GM23338 (cell line): ENCODE data around the gene LCE1A. TPM values are rescaled to one million over a fixed set of nuclear protein-coding genes. Genes with fewer than 3 reads are reported as not detected.

Experiments
- ATAC-seq: fragments of 200-7000 bp; cut with Tn5 transposase; 3 replicates; pipeline ENCODE4 v1.9.1; 2020
- DNase-seq: peaks from one replicate; pipeline ENCODE4 v3.0.0-alpha.2; 2015; ENCODE audit warnings: low spot score
- H2AFZ ChIP-seq: fragments of 200-600 bp; sonication (generic); 2 replicates; pipeline ENCODE4 v1.8.0; 2016; ENCODE audit warnings: antibody characterized with exemption, mild to moderate bottlenecking, moderate library complexity
- H3F3A ChIP-seq: fragments of 200-600 bp; sonication (generic); replicated peaks from 2 replicates; pipeline ENCODE4 v1.8.0; 2017; ENCODE audit warnings: antibody characterized with exemption, mixed run types, low read depth
- H3K27ac ChIP-seq: fragments of 200-600 bp; sonication (generic); 2 replicates; pipeline ENCODE4 v1.6.1; 2016; ENCODE audit warnings: low read depth
- H3K27me3 ChIP-seq: fragments of 200-600 bp; sonication (generic); 2 replicates; pipeline ENCODE4 v1.8.0; 2016; ENCODE audit warnings: mild to moderate bottlenecking, mixed run types, moderate library complexity; ENCODE audit not compliant: insufficient read depth
- H3K36me3 ChIP-seq: fragments of 200-600 bp; sonication (generic); 2 replicates; pipeline ENCODE4 v1.8.0; 2016; ENCODE audit warnings: mild to moderate bottlenecking; ENCODE audit not compliant: insufficient read depth
- H3K4me1 ChIP-seq: fragments of 200-600 bp; sonication (generic); 2 replicates; pipeline ENCODE4 v1.8.0; 2016; ENCODE audit warnings: mild to moderate bottlenecking, moderate library complexity; ENCODE audit not compliant: insufficient read depth
- H3K4me2 ChIP-seq: fragments of 200-600 bp; sonication (generic); 2 replicates; pipeline ENCODE4 v1.7.1; 2017; ENCODE audit warnings: mixed run types
- H3K4me3 ChIP-seq: fragments of 200-600 bp; sonication (generic); 2 replicates; pipeline ENCODE4 v1.6.1; 2016; ENCODE audit warnings: mixed run types
- H3K79me2 ChIP-seq: fragments of 200-600 bp; sonication (generic); replicated peaks from 2 replicates; pipeline ENCODE4 v1.8.0; 2017; ENCODE audit warnings: mild to moderate bottlenecking; ENCODE audit not compliant: insufficient read depth
- H3K9me2 ChIP-seq: fragments of 200-600 bp; sonication (generic); 2 replicates; pipeline ENCODE4 v1.8.0; 2017; ENCODE audit not compliant: insufficient read depth
- H4K20me1 ChIP-seq: fragments of 200-600 bp; sonication (generic); replicated peaks from 2 replicates; pipeline ENCODE4 v1.8.0; 2017; ENCODE audit warnings: mild to moderate bottlenecking; ENCODE audit not compliant: insufficient read depth
- H3K27ac Mint-ChIP-seq: 2 replicates; pipeline ENCODE4 v1.8.0; 2020; ENCODE audit warnings: inconsistent platforms, mild to moderate bottlenecking, moderate library complexity, mixed read lengths
- H3K27me3 Mint-ChIP-seq: 3 replicates; pipeline ENCODE4 v1.8.0; 2022; ENCODE audit warnings: low read depth, mild to moderate bottlenecking, moderate library complexity, mixed read lengths, inconsistent platforms; ENCODE audit not compliant: insufficient read depth, poor library complexity
- H3K36me3 Mint-ChIP-seq: 3 replicates; pipeline ENCODE4 v1.8.0; 2021; ENCODE audit warnings: low read depth, mild to moderate bottlenecking, inconsistent platforms, moderate library complexity, mixed read lengths
- H3K4me1 Mint-ChIP-seq: 3 replicates; pipeline ENCODE4 v1.8.0; 2020; ENCODE audit warnings: mild to moderate bottlenecking, inconsistent platforms, mixed read lengths
- H3K4me3 Mint-ChIP-seq: 3 replicates; pipeline ENCODE4 v1.8.0; 2021; ENCODE audit warnings: moderate library complexity, mild to moderate bottlenecking, inconsistent platforms, mixed read lengths
- H3K9me3 Mint-ChIP-seq: 3 replicates; pipeline ENCODE4 v1.8.0; 2020; ENCODE audit warnings: moderate library complexity, mild to moderate bottlenecking, inconsistent platforms, mixed read lengths
- CREB1 ChIP-seq: fragments of 250-450 bp; sonication (Bioruptor Pico); IDR thresholded peaks from 2 replicates; pipeline ENCODE4 v1.5.0; 2020; ENCODE audit warnings: low read depth, mild to moderate bottlenecking, moderate library complexity
- CTCF ChIP-seq, 2 experiments: fragments of 200-600 bp in 1 of 2; sonication (generic) in 1 of 2; conservative IDR thresholded peaks; 2 replicates each; pipeline versions ENCODE4 v1.5.1 to v1.6.1; 2016 to 2017; ENCODE audit warnings: antibody characterized with exemption in 2 of 2, low read depth in 2 of 2, mild to moderate bottlenecking in 2 of 2, moderate library complexity in 1 of 2
- ETS1 ChIP-seq: IDR thresholded peaks from 2 replicates; pipeline ENCODE4 v1.6.1; 2016; ENCODE audit warnings: antibody characterized with exemption
- EZH2 ChIP-seq: fragments of 200-600 bp; sonication (generic); IDR thresholded peaks from one replicate; pipeline ENCODE4 v1.8.0; 2017; ENCODE audit warnings: antibody characterized with exemption, mild to moderate bottlenecking, low read depth; ENCODE audit not compliant: unreplicated experiment
- EZH2phosphoT487 ChIP-seq: fragments of 200-600 bp; sonication (generic); IDR thresholded peaks from one replicate; pipeline ENCODE4 v1.8.1; 2018; ENCODE audit warnings: antibody characterized with exemption; ENCODE audit not compliant: unreplicated experiment
- JUNB ChIP-seq: IDR thresholded peaks from one replicate; pipeline ENCODE4 v1.6.1; 2016; ENCODE audit warnings: antibody characterized with exemption; ENCODE audit not compliant: unreplicated experiment
- NANOG ChIP-seq: IDR thresholded peaks from 2 replicates; pipeline ENCODE4 v1.6.1; 2016; ENCODE audit warnings: antibody characterized with exemption, borderline replicate concordance
- POLR2AphosphoS5 ChIP-seq: IDR thresholded peaks from 2 replicates; pipeline ENCODE4 v1.6.1; 2016; ENCODE audit warnings: antibody characterized with exemption, low read depth
- REST ChIP-seq: IDR thresholded peaks from one replicate; pipeline ENCODE4 v1.6.1; 2018; ENCODE audit warnings: antibody characterized with exemption; ENCODE audit not compliant: unreplicated experiment
- STAT1 ChIP-seq: IDR thresholded peaks from one replicate; pipeline ENCODE4 v1.6.1; 2016; ENCODE audit warnings: antibody characterized with exemption; ENCODE audit not compliant: unreplicated experiment
- ZNF114 ChIP-seq: fragments of 250-450 bp; sonication (Bioruptor Pico); IDR thresholded peaks from 2 replicates; pipeline ENCODE4 v1.5.0; 2020; ENCODE audit warnings: mild to moderate bottlenecking, moderate library complexity
- ZNF331 ChIP-seq: fragments of 250-450 bp; sonication (Bioruptor Pico); IDR thresholded peaks from 2 replicates; pipeline ENCODE4 v1.5.0; 2020; ENCODE audit warnings: low read depth, mild to moderate bottlenecking, moderate library complexity
- ZNF462 ChIP-seq: fragments of 250-450 bp; sonication (Bioruptor Pico); IDR thresholded peaks from 2 replicates; pipeline ENCODE4 v1.5.0; 2020; ENCODE audit warnings: mild to moderate bottlenecking, moderate library complexity
- polyA plus RNA-seq: library from polyadenylated mRNA; unstranded; fragments of >200 nt; fragmentation: Nextera tagmentation; extraction: Ambion mirVana; gene quantifications from 2 replicates; pipeline ENCODE4 v1.2.1, GENCODE V29; 2016
- total RNA-seq: library from RNA; depleted of rRNA; stranded (reverse); fragments of >200 nt; shearing (Covaris generic); gene quantifications from 2 replicates; pipeline ENCODE4 v1.2.3, GENCODE V29; 2014

LCE1A gene
- total and polyA plus RNA-seq, 2 experiments from 2014 or later, result not detected

- Histone ChIP-seq H4K20me1 (no peaks in the 10 kb centered on the region), H3F3A (no peaks in the 10 kb centered on the region), H3K27me3 (no peaks in the 10 kb centered on the region), H3K4me3 (no peak overlapping the region), H3K4me1 (no peaks in the 10 kb centered on the region), H3K27ac (no peak overlapping the region), H2AFZ (no peak overlapping the region), H3K9me2 (peaks cover 16% of the 10 kb centered on the region), H3K36me3 (no peaks in the 10 kb centered on the region), H3K79me2 (no peaks in the 10 kb centered on the region), H3K4me2 (no peak overlapping the region)
- no peak for TF ChIP-seq EZH2
- no peak for TF ChIP-seq EZH2phosphoT487
- no peak for TF ChIP-seq POLR2AphosphoS5
- TF ChIP-seq NANOG, result no peak
- TF ChIP-seq ZNF331 (CRISPR knock-in tag), result no peak
- no peak for TF ChIP-seq ZNF462 (CRISPR knock-in tag)
- TF ChIP-seq CREB1, result no peak
- no peak for TF ChIP-seq REST
- TF ChIP-seq CTCF (conservative IDR thresholded peaks at IDR 0.05; ENCODE audit: low read depth in 2 of 2), result no peak
- no peak for TF ChIP-seq JUNB
- TF ChIP-seq ETS1, result no peak
- TF ChIP-seq ZNF114 (CRISPR knock-in tag), result no peak
- TF ChIP-seq STAT1, result no peak
- Mint-ChIP-seq H3K27ac (no peak overlapping the region), H3K9me3 (no peaks in the 10 kb centered on the region), H3K4me1 (peaks cover 3% of the 10 kb centered on the region; the same call in 1 of the 3 replicates), H3K36me3 (no peaks in the 10 kb centered on the region), H3K4me3 (no peak overlapping the region), H3K27me3 (no peaks in the 10 kb centered on the region)
- no peak for ATAC-seq
- DNase-seq, result no peak
These were observed 34.1 kb downstream of the LCE1A start for GRCh38 chr1:152861374-152861773.
